ENCODE results near the gene CCDC88C.
"Not testable (repeated sequence)": the region's sequence is repeated elsewhere in the genome, so short reads cannot be mapped to it uniquely, and the experiment has no call there.

- not testable (repeated sequence) for TF ChIP-seq CTCF (IDR thresholded peaks at IDR 0.05; ENCODE audit: low read length); EZH2 (IDR thresholded peaks at IDR 0.05; ENCODE audit: borderline replicate concordance, low read length)
Observed at GRCh38 chr14:91266276-91266675, 151.3 kb downstream of the CCDC88C start.
